ENCODE measurements around the gene TMEM132D.

DNA sequence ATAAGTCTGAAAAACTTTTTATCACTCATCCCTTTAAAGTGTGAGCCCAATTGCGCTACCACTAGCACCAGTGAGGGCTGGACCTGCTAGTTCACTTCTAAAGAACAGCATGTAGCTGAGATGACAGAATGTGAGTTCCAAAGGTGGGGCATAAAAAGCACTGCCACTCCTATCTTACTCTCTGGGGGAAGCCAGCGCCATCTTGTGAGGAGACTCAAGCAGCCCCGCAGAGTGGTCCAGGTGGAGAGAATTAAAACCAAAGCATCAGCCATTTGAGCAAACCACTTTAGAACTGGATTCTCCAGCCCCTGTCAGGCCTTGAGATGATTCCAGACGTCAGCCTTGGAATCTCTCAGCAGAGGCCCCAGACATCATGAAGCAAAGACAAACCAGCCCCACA is 39.9 kb downstream of the TMEM132D start:
- TF ChIP-seq TAF1 (IDR thresholded peaks at IDR 0.05; ENCODE audit: borderline replicate concordance, low read depth, low read length) = no peak
- TF ChIP-seq POLR2AphosphoS5 (IDR thresholded peaks at IDR 0.05; ENCODE audit: low read depth, low read length) = no peak

Data from GM12892 (cell line).